K562 (cell line): ENCODE results near the gene ZC3H18. TPM values are rescaled to one million over a fixed set of nuclear protein-coding genes. Genes with fewer than 3 reads are reported as not detected.
A peak's percentile ranks its signal among the peaks of the same experiment; 100 is the strongest.

Source experiments
- ELF1 ChIP-seq: fragments of 200-800 bp; sonication (Bioruptor generic); IDR thresholded peaks from 2 replicates; pipeline ENCODE4 v1.6.1; 2016; ENCODE audit warnings: missing genetic modification characterization, missing compliant biosample characterization
- EP300 ChIP-seq: IDR thresholded peaks from 2 replicates; pipeline ENCODE4 v1.6.1; 2012; ENCODE audit warnings: low read length, improper control_type of control experiment
- FOXP1 ChIP-seq: sonication (generic); formaldehyde crosslinking; IDR thresholded peaks from 2 replicates; pipeline ENCODE4 v1.8.0; 2022; ENCODE audit warnings: mild to moderate bottlenecking, missing genetic modification reagents
- KAT7 ChIP-seq: sonication (generic); formaldehyde crosslinking; IDR thresholded peaks from 2 replicates; pipeline ENCODE4 v1.8.0; 2022; ENCODE audit warnings: missing genetic modification reagents, mild to moderate bottlenecking, borderline replicate concordance
- KDM5B ChIP-seq: fragments of 200-600 bp; sonication (generic); IDR thresholded peaks from 2 replicates; pipeline ENCODE4 v1.6.1; 2012; ENCODE audit warnings: low read depth, mild to moderate bottlenecking, moderate library complexity, low read length, control low read depth, inconsistent platforms; ENCODE audit not compliant: insufficient replicate concordance
- MBD2 ChIP-seq: sonication (generic); IDR thresholded peaks from 2 replicates; pipeline ENCODE4 v1.6.1; 2016; ENCODE audit warnings: low read depth, borderline replicate concordance
- NEUROD1 ChIP-seq: fragments of 150-350 bp; IDR thresholded peaks from 2 replicates; pipeline ENCODE4 v1.6.1; 2014; ENCODE audit warnings: borderline replicate concordance, low read length, low read depth; ENCODE audit not compliant: partially characterized antibody
- NKRF ChIP-seq: fragments of 450-650 bp; IDR thresholded peaks from 2 replicates; pipeline ENCODE4 v1.6.1; 2016; ENCODE audit warnings: borderline replicate concordance
- POLR2AphosphoS2 ChIP-seq: IDR thresholded peaks from 2 replicates; pipeline ENCODE4 v1.6.1; 2012; ENCODE audit warnings: low read length, improper control_type of control experiment
- PTBP1 ChIP-seq: fragments of 200-400 bp; formaldehyde crosslinking; IDR thresholded peaks from 2 replicates; pipeline ENCODE4 v1.6.1; 2017; ENCODE audit warnings: low read depth, low read length
- RBBP5 ChIP-seq: fragments of 200-600 bp; sonication (generic); IDR thresholded peaks from 2 replicates; pipeline ENCODE4 v1.6.1; 2012; ENCODE audit warnings: borderline replicate concordance, mild to moderate bottlenecking, low read length, control low read depth, inconsistent platforms; ENCODE audit not compliant: insufficient read depth, poor library complexity, severe bottlenecking
- SMARCA4 ChIP-seq: fragments of 450-650 bp; IDR thresholded peaks from 2 replicates; pipeline ENCODE4 v1.6.1; 2016
- TEAD1 ChIP-seq, 2 experiments: fragments of 450-650 bp in 1 of 2; sonication (generic) in 1 of 2; formaldehyde crosslinking; IDR thresholded peaks; 2 replicates each; pipeline versions ENCODE4 v1.4.0 to v1.8.0; 2020 to 2022; ENCODE audit warnings: mild to moderate bottlenecking in 2 of 2, missing genetic modification reagents in 1 of 2
- VEZF1 ChIP-seq: fragments of 200-800 bp; sonication (Bioruptor generic); IDR thresholded peaks from 2 replicates; pipeline ENCODE4 v1.6.1; 2017; ENCODE audit warnings: missing genetic modification characterization, missing compliant biosample characterization
- ZMIZ1 ChIP-seq, 2 experiments: fragments of 150-350 bp in 1 of 2; IDR thresholded peaks; 2 replicates each; pipeline ENCODE4 v1.6.1; 2012 to 2016; ENCODE audit warnings: low read depth in 2 of 2, low read length in 2 of 2, mild to moderate bottlenecking in 1 of 2, moderate library complexity in 1 of 2
- ZNF12 ChIP-seq: sonication (generic); formaldehyde crosslinking; IDR thresholded peaks from 2 replicates; pipeline ENCODE4 v1.4.0; 2020; ENCODE audit warnings: mild to moderate bottlenecking, missing genetic modification reagents
- ZNF282 ChIP-seq: sonication (generic); formaldehyde crosslinking; IDR thresholded peaks from 2 replicates; pipeline ENCODE4 v1.8.1; 2023; ENCODE audit warnings: missing genetic modification reagents
- polyA plus RNA-seq, 8 experiments: library from polyadenylated mRNA; depleted of rRNA in 4 of 8; stranded (reverse) in 5 of 8; unstranded in 3 of 8; fragments of >200 nt; fragmentation: Nextera tagmentation in 2 of 8; fragmentation: Illumina TruSeq in 1 of 8; extraction: Ambion mirVana in 2 of 8; extraction: Trizol in 1 of 8; gene quantifications; 2 replicates each; pipeline versions ENCODE4 v1.2.1 to v1.2.3, GENCODE V29; 2011 to 2014; ENCODE audit warnings: inconsistent platforms in 1 of 8, missing spikeins in 1 of 8
- total RNA-seq, 7 experiments: library from RNA; depleted of rRNA in 6 of 7; stranded (reverse); fragments of >200 nt in 6 of 7; fragmentation: Illumina TruSeq in 2 of 7; extraction: Trizol in 2 of 7; gene quantifications; 2 replicates each; pipeline versions ENCODE4 v1.2.1 to v1.2.3, GENCODE V29; 2011 to 2021; ENCODE audit warnings: low replicate concordance in 1 of 7

Gene ZC3H18
- total and polyA plus RNA-seq, 9 of the 15 experiments (the other 6 are each of a cell fraction or from before 2014, with no cell fraction given): 1.7 to 88.7 (median 26.9) TPM

GRCh38 chr16:88650749-88651275, 80.6 kb downstream of the ZC3H18 start, which contains the start of gene CYBA (continued):
- TF ChIP-seq NEUROD1 (peak; percentile 11), NKRF (peak; percentile 35), ZNF282 (peak; percentile 62; the same call in 1 of the 2 replicates), SMARCA4 (no peak), ZNF12 (CRISPR knock-in tag) (0 out of 2 replicates have a peak, but pooled peaks have one; percentile 5), ELF1 (tag) (0 out of 2 replicates have a peak, but pooled peaks have one; percentile 1), PTBP1 (0 out of 2 replicates have a peak, but pooled peaks have one; percentile 18), VEZF1 (CRISPR knock-in tag) (peak; percentile 90), RBBP5 (peak; percentile 35), EP300 (no peak), MBD2 (peak; percentile 64; the same call in 1 of the 2 replicates), TEAD1 (CRISPR knock-in tag; IDR thresholded peaks at IDR 0.05) (peak in 1 of 2 experiments; percentile 20; a peak in 1 of 4 replicates), POLR2AphosphoS2 (0 out of 2 replicates have a peak, but pooled peaks have one; percentile 79), FOXP1 (CRISPR knock-in tag) (0 out of 2 replicates have a peak, but pooled peaks have one; percentile 28), ZMIZ1 (IDR thresholded peaks at IDR 0.05; ENCODE audit: low read depth in 2 of 2, low read length in 2 of 2) (no peak), KDM5B (peak; percentile 76), KAT7 (CRISPR knock-in tag) (no peak)
